ENCODE data around the gene CCDC141.

CCDC141 gene

DNA sequence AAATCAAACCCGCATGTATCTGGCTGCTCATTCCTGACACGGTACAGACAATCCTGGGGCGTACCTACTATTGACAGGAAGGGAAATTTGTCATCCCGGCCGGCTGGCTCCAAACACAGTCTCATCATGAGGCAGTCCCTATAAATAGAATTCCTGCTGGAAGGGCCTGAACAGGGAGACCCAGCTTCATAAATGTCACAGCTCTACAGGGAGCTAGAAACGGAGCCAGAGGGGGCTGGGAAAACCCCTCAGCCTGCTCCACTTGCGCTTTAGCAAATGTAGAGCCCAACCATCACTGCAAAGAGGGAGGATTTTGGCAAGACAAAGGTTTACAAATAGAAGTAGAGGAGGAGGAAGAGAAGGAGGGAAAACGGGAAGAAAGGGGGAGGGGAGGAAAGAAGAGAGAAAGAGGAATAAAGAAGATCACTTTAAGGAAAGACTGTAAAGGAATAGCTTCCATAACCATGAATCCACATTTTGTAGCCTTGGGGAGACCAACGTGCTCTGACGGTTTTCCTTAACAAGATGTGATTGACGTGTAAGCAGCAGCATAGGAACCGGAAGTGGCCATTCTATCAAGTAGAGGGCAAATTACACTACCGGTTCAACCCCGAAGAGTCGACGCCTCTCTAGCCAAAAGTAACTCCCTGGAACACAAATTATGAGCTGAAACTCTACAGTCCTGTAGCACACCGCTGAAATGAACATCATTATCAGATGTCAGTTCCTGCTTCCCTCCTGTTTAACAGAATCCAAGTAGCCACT, 185.9 kb downstream of the CCDC141 start:
- DNase-seq = no peak

DNA sequence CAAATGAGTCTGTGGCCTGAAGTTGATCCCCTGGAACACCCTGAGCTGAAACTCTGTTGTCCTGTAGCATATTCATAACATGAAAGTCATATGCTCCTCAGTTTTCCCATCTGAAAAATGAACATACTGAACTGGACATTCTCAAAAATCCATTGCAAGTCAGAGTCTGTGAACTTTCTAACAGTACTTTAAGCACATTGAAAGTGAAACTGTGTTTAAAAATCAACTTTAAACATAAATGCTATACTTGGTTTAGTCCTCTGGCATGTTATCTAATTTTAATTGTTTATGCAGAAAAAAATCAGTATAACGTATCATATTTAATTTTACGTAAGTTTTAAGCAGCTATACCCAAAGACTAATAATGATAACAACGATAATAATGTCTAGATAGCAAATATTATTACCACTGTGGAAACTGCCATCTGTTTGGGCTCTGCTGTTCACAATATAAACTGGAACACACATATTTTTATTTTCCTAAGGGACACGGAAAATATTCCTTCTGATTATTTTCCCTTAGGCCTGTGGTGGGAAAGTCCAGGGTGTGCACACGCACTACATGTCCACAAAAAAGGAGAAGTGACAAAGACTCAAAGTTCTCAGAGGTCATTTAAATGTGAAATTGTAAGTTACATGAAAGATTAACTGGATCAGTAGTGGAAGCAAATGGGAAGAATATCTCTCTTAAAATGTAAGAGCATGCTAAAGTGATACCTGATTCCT, 186.6 kb downstream of the CCDC141 start:
- no peak for DNase-seq

DNA sequence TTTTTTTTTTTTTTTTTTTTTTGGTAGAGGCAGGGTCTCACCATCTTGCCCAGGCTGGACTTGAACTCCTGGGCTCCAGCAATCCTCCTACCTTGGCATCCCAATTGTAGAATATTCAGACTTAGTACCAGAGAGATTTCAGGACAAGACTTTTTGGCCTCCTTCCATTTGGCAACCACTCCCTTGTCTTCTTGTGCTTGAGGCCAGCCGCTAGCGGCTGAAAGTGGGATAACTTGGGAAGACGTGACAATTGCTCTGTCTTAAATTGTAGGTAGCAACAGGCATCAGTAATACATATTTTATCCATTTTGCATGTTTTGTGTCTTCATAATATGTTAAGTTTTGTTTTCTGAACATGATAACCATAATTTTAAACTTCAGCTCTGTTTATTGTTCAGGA, 189.4 kb downstream of the CCDC141 start:
- no peak for DNase-seq

DNA sequence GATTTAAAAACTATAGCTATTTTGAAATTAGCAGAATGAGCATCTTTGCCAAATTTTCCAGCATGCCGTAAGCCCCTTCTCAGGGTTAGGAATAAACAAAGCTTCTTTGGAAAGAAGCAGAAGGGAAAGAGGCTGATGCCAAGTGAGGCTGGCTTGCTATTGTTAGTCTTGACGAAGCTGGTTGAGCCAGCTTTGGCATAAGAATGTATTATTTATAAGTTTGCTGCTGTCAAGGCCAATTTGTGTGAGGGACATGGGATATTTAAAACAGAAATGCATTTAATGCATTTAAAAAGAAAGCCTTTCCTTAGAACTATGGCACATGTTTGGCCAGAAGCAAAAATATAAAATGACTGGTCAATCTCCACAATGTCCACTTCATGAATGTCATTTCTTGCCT, 190.2 kb downstream of the CCDC141 start:
- DNase-seq = no peak

DNA sequence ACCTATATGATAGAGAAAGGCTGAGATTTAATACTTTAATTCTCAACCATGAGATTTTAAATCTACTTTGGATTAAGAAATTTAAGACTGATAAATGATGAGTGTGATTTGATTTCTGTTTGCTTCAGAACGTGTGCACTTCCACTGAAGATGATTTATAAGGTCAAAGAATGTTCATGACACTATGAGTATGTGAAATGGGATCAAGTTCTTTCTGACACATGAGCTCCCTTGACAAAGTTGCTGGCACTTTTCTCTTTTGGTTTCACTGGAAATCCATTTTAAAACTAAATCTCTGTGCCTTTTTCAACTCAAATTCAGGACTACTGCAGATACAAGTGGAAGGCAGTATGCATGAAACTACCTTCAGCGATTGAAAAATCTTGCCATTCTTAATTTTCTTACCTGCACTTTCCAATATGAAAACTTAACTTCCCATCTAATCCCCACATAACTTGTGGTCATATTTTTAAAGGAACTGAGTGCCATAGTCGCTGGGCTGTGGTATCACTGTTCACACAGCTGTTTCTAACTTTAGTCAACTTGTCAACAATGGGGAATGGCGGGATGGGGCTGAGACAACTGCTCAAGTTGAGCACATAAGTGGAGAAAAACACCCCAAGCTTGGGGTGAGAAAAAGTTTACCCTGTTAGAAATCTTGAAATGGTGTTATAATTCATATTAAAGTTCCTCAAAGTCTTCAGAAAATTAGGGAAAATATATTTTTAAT, 190.9 kb downstream of the CCDC141 start:
- DNase-seq = no peak

DNA sequence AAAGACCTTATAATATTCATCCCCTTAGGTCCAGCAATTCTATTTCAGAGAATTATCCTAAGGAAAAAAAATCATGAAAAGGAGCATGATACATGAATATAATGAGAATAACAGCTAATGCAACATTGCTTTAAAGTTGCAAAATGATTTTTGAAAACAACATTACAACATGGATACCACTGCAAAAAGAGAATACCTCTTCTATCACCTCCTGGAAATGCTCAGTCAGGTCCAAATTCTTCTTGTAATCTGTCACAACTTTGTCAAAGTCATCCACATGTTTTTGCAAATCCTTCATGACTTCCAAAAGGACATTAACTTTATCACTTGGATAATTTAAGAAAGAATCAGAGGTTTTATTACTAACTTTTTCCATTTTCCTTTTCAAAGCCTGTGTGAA, 194.8 kb downstream of the CCDC141 start:
- no peak for DNase-seq

DNA sequence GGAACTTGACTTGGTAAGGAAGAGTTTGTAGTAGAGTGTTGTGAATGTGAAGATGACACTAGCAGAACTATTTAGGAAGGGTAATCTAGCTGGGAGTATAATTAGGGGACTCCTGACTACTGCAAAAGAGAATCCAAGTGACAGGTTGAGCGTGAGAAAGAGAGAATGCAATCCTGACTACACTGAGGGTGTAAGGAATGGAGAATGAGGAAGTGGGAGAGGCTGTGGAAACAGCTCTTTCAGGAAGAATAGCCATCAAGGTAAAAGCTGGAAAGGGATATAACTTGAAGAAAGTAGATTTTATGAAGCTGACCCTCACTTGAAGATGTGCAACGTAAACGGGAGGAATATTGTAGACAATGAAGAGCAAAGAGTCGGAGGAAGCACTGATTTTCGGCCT, 201.6 kb downstream of the CCDC141 start:
- no peak for DNase-seq

DNA sequence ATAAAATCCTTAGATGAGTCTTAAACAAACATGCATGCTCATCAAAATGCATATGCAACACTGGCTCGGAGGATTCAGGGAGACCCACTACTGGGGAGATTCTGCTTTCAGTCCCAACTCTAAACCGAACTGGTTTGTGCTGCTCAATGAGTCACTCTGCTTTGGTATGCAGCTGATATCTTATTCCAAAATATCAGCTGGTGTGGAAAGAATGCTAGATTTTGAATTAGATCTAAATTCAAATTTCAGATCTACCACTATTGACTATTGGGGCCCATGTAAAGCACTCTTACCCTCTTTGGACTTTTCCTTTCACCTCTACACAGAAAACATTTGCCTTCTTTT, 203.5 kb downstream of the CCDC141 start:
- DNase-seq = no peak

DNA sequence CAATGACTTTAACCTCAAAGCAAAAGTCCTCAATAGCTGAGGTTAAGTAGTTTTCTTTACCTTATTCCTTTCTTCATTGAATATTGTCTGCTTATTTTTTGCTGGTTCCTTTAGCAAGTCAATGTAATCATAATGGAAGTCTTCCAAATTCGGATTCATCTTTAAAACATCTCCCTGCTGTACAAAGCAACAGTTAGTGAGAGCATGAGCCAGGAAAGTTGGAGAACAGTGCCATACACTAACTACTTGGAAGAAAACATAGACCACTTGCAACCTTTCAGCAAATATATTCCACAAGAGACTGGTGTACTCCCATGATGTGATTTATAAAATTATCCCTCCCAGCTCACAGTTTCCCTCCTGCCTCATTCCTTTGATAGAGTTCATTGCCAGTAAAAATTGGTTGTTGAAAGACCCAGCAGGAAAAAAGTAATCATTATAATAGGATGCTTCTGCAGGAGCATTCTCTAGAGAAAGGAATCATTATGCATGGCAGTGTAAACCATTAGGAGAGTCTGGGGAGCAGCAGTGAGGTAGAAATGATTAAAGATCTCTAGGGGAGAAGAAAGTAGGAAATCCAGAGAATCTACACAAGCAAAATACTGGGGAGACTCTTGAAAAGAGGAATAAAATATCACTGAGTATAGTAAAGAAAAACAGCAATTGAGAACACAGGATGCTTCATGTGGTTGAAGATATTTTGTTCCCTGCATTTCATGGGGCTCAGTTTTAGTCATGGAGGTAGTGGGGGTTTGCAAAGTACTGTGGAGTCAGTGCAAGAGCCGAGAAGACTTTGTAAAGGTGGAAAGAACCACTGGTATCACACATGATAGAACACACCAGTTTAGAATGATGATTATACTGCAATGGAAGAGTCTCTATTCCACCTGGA, 204.1 kb downstream of the CCDC141 start:
- DNase-seq = no peak

DNA sequence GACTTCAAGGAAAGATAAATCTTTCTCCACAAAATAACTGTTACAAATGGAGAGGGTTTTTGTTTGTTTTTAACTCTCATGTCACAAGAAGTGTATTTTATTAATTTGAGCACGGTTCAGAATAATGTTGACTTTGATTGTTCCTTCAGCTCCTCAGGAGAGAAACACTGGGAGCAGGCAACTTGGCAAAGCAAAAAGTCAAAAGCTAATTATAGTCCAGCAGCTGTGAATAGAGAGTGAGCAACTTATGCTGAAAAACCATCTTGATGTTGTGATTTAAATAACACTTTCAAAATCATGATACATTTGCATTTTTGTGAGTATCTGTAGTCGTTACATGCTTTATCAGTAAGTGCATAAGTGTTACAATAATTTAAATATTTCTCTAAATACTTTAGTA, 205.2 kb downstream of the CCDC141 start:
- DNase-seq = no peak

DNA sequence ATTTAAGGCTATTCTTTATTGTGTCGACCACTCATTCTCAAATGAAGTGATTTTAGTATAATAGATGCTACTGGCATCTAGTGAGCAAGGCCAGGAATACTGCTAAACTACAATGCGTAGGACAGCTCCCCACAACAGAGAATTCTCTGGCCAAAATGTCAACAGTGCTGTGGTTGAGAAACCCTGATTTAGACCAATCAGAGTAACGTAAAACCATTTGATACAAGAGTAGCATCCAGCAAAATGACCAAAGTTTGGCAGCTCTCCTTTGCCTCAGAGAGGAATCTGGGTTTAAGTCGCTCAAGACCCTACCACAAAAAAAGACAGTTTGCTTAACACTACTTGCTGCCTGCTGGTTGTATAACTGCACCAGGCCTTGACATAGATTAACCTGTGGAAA, 205.7 kb downstream of the CCDC141 start:
- DNase-seq = no peak

DNA sequence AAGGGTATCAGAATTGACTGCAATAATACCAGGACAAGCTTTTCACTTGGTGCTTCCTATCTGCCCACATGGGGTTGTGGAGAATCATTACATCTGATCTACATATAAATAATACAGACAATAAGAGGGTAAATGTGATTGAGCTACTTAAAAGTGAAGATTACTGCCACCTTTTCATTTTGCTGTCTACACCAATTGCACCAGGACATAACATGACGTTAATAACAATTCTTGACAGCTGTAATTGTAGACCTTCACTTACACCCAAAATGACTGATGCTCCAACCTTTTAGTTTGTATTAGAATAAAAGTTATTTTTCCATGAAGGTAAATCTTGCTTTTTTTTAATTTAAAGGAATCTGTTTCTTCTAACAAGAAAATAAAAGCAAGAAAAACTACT, 206.2 kb downstream of the CCDC141 start:
- no peak for DNase-seq

DNA sequence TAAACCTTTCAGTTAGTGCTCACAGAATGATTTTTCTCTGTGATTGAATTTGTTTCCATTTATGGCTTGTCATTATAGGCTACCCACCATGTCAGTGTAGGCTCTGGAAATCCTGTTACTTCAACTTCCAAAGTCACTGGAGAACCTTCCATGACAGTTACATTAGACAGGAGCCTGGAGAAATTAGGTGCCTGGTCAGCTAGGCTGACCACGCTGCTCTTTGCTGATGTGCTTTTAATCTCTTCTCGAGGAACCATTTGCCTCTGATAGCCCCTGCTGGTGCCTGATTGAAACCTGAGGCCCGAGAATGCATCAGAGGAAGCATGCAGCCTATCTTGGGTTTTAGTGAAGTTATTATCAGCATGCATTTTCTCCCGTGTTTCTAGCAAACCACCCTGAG, 213.1 kb downstream of the CCDC141 start:
- no peak for DNase-seq

DNA sequence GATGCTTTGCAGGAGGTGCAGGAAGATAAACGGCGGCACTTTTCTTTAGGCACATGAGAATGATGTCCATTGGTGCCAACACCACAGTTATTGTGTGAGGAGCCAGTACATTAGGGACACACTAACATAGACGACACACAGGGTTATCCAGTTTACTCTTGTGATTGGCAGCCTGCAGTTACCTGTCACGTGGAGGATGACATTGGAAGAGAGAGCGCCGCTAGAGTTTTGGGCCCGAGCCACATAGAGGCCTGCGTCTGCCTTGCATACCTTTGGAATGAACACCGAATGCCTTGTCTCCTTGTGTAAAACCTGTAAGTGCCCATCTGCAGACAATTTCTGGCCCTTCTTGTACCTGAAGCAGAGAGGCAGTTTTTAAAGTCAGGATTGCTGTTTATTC, 215.9 kb downstream of the CCDC141 start:
- no peak for DNase-seq

DNA sequence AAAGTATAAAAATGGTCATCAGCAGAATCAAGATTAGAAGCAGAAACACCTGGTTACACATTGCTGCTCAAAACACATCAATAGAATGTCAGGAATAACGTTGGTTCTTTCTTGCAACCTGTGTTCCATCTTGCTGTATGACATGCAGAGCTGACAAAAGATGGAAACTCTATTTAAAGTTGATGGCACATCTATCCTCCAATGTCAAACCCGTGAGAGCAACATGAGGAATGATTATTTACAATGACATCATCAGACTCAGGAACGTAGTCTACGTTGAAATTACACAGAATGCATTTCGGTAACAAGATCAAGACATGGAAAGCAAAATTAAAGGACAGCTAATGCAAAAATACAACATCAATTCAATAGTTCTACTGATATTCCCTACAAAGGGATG, 216.6 kb downstream of the CCDC141 start:
- no peak for DNase-seq

DNA sequence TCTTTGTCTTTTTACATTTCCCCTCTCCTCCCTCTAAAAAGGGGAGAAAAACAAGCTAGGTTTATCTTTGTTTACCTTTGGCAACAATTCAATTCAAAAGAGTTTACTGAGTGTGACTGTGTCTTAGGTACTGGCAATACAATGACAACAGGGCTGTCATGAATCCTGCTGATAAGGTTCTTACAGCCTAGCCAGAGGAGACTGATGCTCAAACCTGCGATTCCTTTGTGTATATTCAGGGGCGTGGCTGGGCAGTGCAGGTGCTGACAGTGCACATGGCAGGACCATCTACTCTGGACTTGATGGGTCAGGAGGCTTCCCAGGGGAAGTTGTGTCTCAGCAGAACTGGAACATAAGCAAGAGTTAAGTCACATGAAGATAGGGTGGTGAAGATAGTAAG, 219.5 kb downstream of the CCDC141 start:
- no peak for DNase-seq

DNA sequence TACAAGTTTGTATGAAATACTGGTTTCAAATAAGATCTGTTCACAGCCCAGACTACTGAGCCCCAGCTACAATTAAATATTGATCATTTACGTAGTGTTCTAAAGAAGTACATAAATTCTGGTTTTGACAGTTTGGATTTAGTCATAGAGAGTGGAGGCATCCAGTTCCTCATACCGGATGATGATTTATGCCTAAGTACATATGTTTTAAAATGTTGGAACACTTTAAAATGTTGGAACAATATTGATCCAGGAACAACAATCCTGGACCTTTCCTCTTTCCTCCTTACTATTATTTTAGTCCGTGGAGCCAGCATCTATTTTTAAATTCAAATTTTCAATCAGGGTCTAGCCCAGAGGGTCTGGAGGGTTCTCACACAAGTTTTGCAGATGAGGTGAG, 220.0 kb downstream of the CCDC141 start:
- no peak for DNase-seq

DNA sequence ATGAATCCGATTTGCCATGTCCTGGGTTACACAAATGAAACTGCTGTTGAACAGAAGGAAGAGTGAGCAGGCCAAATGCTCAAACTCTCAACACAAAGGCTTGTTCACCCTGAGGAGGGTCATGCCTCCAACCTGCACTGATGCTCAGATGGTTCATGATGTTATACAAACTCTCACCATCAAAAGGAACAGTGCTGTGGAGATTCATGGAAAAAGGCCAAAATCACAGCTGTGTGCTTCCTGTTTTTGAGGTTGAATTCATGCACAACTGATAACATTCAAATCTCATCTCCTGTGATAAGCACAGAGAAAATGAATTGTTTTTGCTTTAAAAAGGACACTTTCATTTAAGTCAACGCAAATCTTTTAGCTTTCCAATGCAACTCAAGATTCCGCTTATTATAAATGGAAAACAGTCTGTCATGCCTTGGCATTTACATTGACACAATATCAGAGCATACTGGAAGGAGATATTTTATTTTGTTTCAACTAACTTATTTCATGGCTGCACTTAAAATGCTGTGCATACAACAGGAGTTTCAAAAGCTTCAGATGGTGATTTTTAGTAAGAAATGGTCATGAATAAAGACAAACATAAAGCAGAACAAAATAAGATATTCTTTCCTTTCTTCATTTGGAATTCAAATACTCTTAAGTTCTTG, 220.5 kb downstream of the CCDC141 start:
- no peak for DNase-seq

DNA sequence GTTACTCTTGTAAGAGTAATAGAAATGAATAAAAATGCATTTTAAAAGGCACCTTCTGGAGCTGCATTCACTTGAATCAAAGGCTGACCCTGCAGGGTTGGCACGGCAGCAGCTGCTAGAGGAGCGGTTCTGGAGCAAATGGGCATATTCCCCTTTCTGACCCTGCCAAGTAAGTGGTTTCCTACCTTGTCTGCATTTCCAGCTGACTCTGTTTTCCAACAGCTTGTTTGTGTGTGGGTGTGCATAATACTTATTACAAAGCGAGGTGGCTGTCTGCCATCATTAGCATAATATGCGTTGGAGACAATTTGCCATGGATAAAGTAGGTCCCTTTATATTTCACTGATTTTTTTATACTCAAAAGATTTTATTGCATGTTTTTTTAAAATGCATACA, 221.5 kb downstream of the CCDC141 start:
- DNase-seq = no peak

DNA sequence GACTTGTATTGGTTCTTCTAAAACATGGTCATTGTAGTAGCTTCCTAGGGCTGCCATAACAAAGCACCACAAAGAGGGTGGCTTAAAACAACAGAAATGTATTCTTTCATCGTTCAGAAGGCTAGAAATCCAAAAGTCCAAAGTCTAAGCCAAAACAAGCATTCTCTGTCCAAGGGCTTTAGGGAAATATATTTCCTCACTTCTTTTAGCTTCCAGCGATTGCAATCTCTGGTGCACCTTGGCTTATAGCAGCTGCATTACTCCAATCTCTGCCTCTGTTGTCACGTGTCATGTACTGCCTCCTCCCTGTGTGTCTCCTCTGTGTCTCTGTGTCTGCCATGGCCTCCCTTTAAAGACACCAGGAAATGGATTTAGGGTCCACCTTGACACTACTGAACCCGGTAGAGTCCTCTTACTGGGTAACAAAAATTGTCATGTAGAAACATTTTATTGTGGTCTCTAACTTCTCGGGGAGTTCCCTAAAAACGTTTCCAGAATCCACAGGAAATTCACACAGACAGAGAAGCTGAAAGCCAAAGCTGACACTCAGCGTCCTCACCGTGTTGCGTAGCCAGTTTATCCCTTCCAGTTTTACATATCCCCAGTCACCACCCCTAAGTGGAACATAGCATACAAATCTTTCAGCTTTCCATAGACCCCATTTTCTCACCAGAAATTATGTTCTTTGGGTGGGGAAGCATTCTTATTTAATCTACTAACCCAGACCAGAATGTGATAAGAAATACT, 222.0 kb downstream of the CCDC141 start:
- DNase-seq = no peak

DNA sequence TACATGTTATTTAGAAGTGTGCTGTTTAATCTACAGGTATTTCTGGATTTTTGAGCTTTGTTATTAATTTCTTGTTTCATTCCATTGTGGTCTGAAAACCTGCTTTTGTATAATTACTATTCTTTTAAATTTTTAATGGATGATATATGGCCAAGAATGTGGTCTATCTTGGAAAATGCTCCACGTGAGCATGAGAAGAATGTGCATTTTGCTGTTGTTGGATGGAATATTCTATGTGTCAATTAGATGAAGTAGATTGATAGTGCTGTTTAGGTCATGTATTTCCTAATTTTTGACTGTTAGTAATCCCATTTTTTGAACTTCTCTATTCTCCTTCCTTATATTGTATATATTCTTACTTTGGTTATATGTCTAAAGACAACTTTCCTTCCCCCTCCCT, 222.8 kb downstream of the CCDC141 start:
- no peak for DNase-seq

DNA sequence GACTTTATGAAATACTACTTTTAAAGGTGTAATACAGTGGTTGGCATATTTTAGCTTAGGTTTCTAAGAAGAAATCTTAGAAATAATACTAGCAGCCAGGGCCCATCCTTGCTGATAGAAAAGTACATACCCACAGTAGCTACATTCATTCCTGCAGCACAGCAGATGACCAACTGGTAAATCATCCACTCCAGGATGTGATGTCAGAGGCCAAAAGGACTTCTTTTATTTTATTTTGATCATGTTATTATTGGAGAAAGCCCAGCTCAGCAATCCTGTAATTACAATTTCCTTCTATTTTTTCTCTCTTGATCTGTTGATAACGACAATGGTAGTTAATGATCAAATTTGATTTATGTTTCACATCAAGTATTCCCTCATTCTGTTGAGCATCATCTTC, 224.8 kb downstream of the CCDC141 start:
- DNase-seq = no peak
